AG04449 (cell line): ENCODE measurements around the gene PVR.

Experiments used
- CTCF ChIA-PET: fragments of 350-600 bp; formaldehyde crosslinking; extraction: SDS; loops from one replicate; lab custom pipeline; 2021; ENCODE audit warnings: antibody characterized with exemption; lab: Yijun Ruan, JAX
- POLR2A ChIA-PET: fragments of 400-600, 350-600 bp; formaldehyde crosslinking; extraction: SDS; loops from one replicate; lab custom pipeline; 2020; ENCODE audit warnings: antibody characterized with exemption, inconsistent platforms; lab: Yijun Ruan, JAX
- DNase-seq: peaks from one replicate; pipeline ENCODE4 v3.0.0-alpha.2; 2010; ENCODE audit warnings: low read depth, low spot score
- H3K4me3 ChIP-seq: 2 replicates; pipeline ENCODE4 v1.5.1; 2011; ENCODE audit warnings: low read depth, mild to moderate bottlenecking, control low read depth, low read length
- TF ChIP-seq, protein P1 (sequence below): IDR thresholded peaks from one replicate; pipeline ENCODE4 v1.5.1; 2011; ENCODE audit warnings: mild to moderate bottlenecking, moderate library complexity, low read length, control low read depth, inconsistent platforms; ENCODE audit not compliant: insufficient read depth; ENCODE audit errors: missing control alignments

The PVR gene

DNA sequence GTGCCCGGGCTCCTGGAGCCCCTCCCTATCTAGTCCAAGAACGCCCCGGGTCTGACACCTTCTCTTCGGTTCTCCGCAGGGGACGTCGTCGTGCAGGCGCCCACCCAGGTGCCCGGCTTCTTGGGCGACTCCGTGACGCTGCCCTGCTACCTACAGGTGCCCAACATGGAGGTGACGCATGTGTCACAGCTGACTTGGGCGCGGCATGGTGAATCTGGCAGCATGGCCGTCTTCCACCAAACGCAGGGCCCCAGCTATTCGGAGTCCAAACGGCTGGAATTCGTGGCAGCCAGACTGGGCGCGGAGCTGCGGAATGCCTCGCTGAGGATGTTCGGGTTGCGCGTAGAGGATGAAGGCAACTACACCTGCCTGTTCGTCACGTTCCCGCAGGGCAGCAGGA is 3.4 kb downstream of the PVR start:
- no peak for DNase-seq
- TF ChIP-seq, protein P1, sequence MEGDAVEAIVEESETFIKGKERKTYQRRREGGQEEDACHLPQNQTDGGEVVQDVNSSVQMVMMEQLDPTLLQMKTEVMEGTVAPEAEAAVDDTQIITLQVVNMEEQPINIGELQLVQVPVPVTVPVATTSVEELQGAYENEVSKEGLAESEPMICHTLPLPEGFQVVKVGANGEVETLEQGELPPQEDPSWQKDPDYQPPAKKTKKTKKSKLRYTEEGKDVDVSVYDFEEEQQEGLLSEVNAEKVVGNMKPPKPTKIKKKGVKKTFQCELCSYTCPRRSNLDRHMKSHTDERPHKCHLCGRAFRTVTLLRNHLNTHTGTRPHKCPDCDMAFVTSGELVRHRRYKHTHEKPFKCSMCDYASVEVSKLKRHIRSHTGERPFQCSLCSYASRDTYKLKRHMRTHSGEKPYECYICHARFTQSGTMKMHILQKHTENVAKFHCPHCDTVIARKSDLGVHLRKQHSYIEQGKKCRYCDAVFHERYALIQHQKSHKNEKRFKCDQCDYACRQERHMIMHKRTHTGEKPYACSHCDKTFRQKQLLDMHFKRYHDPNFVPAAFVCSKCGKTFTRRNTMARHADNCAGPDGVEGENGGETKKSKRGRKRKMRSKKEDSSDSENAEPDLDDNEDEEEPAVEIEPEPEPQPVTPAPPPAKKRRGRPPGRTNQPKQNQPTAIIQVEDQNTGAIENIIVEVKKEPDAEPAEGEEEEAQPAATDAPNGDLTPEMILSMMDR = no peak
- no peak overlapping the region for H3K4me3 ChIP-seq
- ChIA-PET POLR2A (no interaction called here), CTCF (interaction anchor here (1.4 to 3.4 kb wide), 2 partner anchors 10 to 16 kb away, joined by 3 to 30 read pairs; no protein-coding TSS in a partner anchor)

- TF ChIP-seq, protein P1 = no peak
- ChIA-PET CTCF (interaction anchor here (1.0 to 3.4 kb wide), 10 partner anchors 8 to 197 kb away, joined by 3 to 30 read pairs (median 3); partner anchors contain the start of gene NECTIN2), POLR2A (interaction anchor here (0.7 to 1.3 kb wide), 4 partner anchors 9 to 27 kb away, joined by 3 to 5 read pairs (median 4); no protein-coding TSS in a partner anchor)
- no peak for DNase-seq
- H3K4me3 ChIP-seq = no peak overlapping the region
These were observed 5.0 kb downstream of the PVR start for GRCh38 chr19:44648631-44649251.

DNA sequence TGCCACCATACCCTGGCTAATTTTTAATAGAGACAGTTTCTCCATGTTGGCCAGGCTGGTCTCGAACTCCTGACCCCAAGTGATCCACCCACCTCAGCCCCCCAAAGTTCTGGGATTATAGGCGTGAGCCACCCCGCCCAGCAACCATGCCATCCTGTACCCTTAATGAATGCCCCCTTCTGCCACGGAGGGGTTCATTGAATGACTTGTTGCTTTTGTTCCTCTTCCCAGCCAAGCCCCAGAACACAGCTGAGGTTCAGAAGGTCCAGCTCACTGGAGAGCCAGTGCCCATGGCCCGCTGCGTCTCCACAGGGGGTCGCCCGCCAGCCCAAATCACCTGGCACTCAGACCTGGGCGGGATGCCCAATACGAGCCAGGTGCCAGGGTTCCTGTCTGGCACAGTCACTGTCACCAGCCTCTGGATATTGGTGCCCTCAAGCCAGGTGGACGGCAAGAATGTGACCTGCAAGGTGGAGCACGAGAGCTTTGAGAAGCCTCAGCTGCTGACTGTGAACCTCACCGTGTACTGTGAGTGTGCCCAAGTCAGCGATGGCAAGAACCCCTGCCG is 6.0 kb downstream of the PVR start:
- POLR2A ChIA-PET = no interaction called here
- TF ChIP-seq, protein P1 = no peak
- no peak for DNase-seq
- CTCF ChIA-PET = interaction anchor here (1.2 to 3.4 kb wide), 4 partner anchors 8 to 196 kb away, joined by 3 to 30 read pairs (median 7); partner anchors contain the start of gene NECTIN2
- H3K4me3 ChIP-seq = no peak overlapping the region

- no peak overlapping the region for H3K4me3 ChIP-seq
- ChIA-PET CTCF (interaction anchor here (0.7 to 9.3 kb wide), 10 partner anchors 10 to 90 kb away, joined by 3 to 121 read pairs (median 8); partner anchors contain the start of gene PVR), POLR2A (no interaction called here)
- no peak for DNase-seq
- TF ChIP-seq, protein P1 = no peak
These were observed 9.6 kb downstream of the PVR start for GRCh38 chr19:44653343-44653742.

- TF ChIP-seq, protein P1 = peak; percentile 62
- DNase-seq = no peak
- H3K4me3 ChIP-seq = no peak overlapping the region
- ChIA-PET CTCF (interaction anchor here (1.1 to 9.3 kb wide), 12 partner anchors 9 to 117 kb away, joined by 3 to 121 read pairs (median 7); partner anchors contain the start of gene PVR), POLR2A (interaction anchor here (1.1 kb wide), 1 partner anchor 10 kb away, joined by 4 read pairs; the partner anchor contains the start of gene PVR)
These were observed 10.5 kb downstream of the PVR start for GRCh38 chr19:44653977-44654774.
